OCI-LY3 (cell line): ENCODE measurements around the gene XKRX.

Source experiments
- H2AFZ ChIP-seq: fragments of 200-600, 300-600 bp; shearing (Covaris generic); 2 replicates; pipeline ENCODE4 v1.6.0; 2014; ENCODE audit warnings: antibody characterized with exemption, low read depth, low read length
- H3K27ac ChIP-seq: fragments of 200-600, 300-600 bp; sonication (generic); 2 replicates; pipeline ENCODE4 v1.5.1; 2014; ENCODE audit warnings: mild to moderate bottlenecking, low read length, moderate library complexity, mixed read lengths
- H3K27me3 ChIP-seq: fragments of 200-600, 300-600 bp; sonication (generic); 2 replicates; pipeline ENCODE4 v1.6.1; 2014; ENCODE audit warnings: low read depth, low read length, mixed read lengths
- H3K36me3 ChIP-seq: fragments of 200-600, 300-600 bp; sonication (generic); replicated peaks from 2 replicates; pipeline ENCODE3; 2014; ENCODE audit warnings: low read depth, low read length, mixed read lengths
- H3K4me1 ChIP-seq: fragments of 300-600, 200-600 bp; sonication (generic); 2 replicates; pipeline ENCODE4 v1.6.1; 2014; ENCODE audit warnings: low read length, mixed read lengths
- H3K4me2 ChIP-seq: fragments of 200-600, 300-600 bp; sonication (generic); 2 replicates; pipeline ENCODE4 v1.6.1; 2014; ENCODE audit warnings: low read length, mixed read lengths
- H3K4me3 ChIP-seq: fragments of 300-600, 200-600 bp; sonication (generic); 2 replicates; pipeline ENCODE4 v1.5.1; 2014; ENCODE audit warnings: antibody characterized with exemption, mild to moderate bottlenecking, low read length, moderate library complexity
- H3K79me2 ChIP-seq: fragments of 300-600, 200-600 bp; shearing (Covaris generic); 2 replicates; pipeline ENCODE4 v1.6.1; 2014; ENCODE audit warnings: mild to moderate bottlenecking, low read length, mixed read lengths
- H3K9ac ChIP-seq: fragments of 300-600, 200-600 bp; shearing (Covaris generic); 2 replicates; pipeline ENCODE4 v1.6.0; 2014; ENCODE audit warnings: mild to moderate bottlenecking, low read length, moderate library complexity
- H3K9me3 ChIP-seq: fragments of 200-600, 300-600 bp; shearing (Covaris generic); 2 replicates; pipeline ENCODE4 v1.6.1; 2014; ENCODE audit warnings: low read length, mixed read lengths; ENCODE audit not compliant: insufficient read depth
- H4K20me1 ChIP-seq: fragments of 200-600, 300-600 bp; sonication (generic); 2 replicates; pipeline ENCODE4 v1.6.1; 2016; ENCODE audit warnings: low read length, mixed read lengths; ENCODE audit not compliant: insufficient read depth
- CTCF ChIP-seq: fragments of 200-600, 300-600 bp; sonication (generic); IDR thresholded peaks from 2 replicates; pipeline ENCODE4 v1.5.1; 2014; ENCODE audit warnings: antibody characterized with exemption, low read length, low read depth
- EZH2phosphoT487 ChIP-seq: fragments of 200-600 bp; shearing (Covaris generic); IDR thresholded peaks from 2 replicates; pipeline ENCODE4 v1.6.1; 2018; ENCODE audit warnings: antibody characterized with exemption, mixed run types, low read depth

The XKRX gene

GRCh38 chrX:100931218-100931924 lies 2.7 kb upstream of the XKRX start:
- no peaks in the 10 kb centered on the region for H3K9me3 ChIP-seq
- peaks cover 35% of the 10 kb centered on the region for H3K4me1 ChIP-seq
- no peaks in the 10 kb centered on the region for H3K27me3 ChIP-seq
- H3K9ac ChIP-seq: no peak overlapping the region
- peak overlapping the region; percentile 38; the same call in 1 of the 2 replicates for H3K4me3 ChIP-seq
- no peaks in the 10 kb centered on the region for H3K79me2 ChIP-seq
- no peak for TF ChIP-seq CTCF
- TF ChIP-seq EZH2phosphoT487: no peak
- H3K4me2 ChIP-seq: peak overlapping the region; percentile 60
- H4K20me1 ChIP-seq: no peaks in the 10 kb centered on the region
- H3K27ac ChIP-seq: peak overlapping the region; percentile 71
- H2AFZ ChIP-seq: no peak overlapping the region
- H3K36me3 ChIP-seq: no peaks in the 10 kb centered on the region

GRCh38 chrX:100926453-100926852 lies 2.3 kb downstream of the XKRX start:
- Histone ChIP-seq H3K9me3 (no peaks in the 10 kb centered on the region), H3K27ac (no peak overlapping the region), H3K9ac (no peak overlapping the region), H4K20me1 (no peaks in the 10 kb centered on the region), H3K79me2 (no peaks in the 10 kb centered on the region), H3K27me3 (no peaks in the 10 kb centered on the region), H3K4me1 (peaks cover 20% of the 10 kb centered on the region), H3K4me3 (no peak overlapping the region), H3K36me3 (no peaks in the 10 kb centered on the region), H2AFZ (no peak overlapping the region), H3K4me2 (no peak overlapping the region)
- TF ChIP-seq CTCF: no peak

GRCh38 chrX:100924375-100924774 lies 4.3 kb downstream of the XKRX start:
- Histone ChIP-seq H3K9me3 (no peaks in the 10 kb centered on the region), H3K36me3 (no peaks in the 10 kb centered on the region), H3K27me3 (no peaks in the 10 kb centered on the region), H3K27ac (no peak overlapping the region), H3K9ac (no peak overlapping the region), H2AFZ (no peak overlapping the region), H3K4me3 (no peak overlapping the region), H4K20me1 (no peaks in the 10 kb centered on the region), H3K79me2 (no peaks in the 10 kb centered on the region), H3K4me1 (peaks cover 9% of the 10 kb centered on the region), H3K4me2 (no peak overlapping the region)
- TF ChIP-seq EZH2phosphoT487: no peak
- no peak for TF ChIP-seq CTCF

- TF ChIP-seq EZH2phosphoT487 (no peak), CTCF (no peak)
- no peak overlapping the region for H3K4me2 ChIP-seq
- H3K27ac ChIP-seq: no peak overlapping the region
- no peaks in the 10 kb centered on the region for H4K20me1 ChIP-seq
- no peaks in the 10 kb centered on the region for H3K79me2 ChIP-seq
- no peaks in the 10 kb centered on the region for H3K36me3 ChIP-seq
- H3K9me3 ChIP-seq: no peaks in the 10 kb centered on the region
- no peak overlapping the region for H3K9ac ChIP-seq
- H2AFZ ChIP-seq: no peak overlapping the region
- H3K4me3 ChIP-seq: no peak overlapping the region
- H3K27me3 ChIP-seq: no peaks in the 10 kb centered on the region
- H3K4me1 ChIP-seq: no peaks in the 10 kb centered on the region
Observed at GRCh38 chrX:100915562-100915961, 13.2 kb downstream of the XKRX start.
